ENCODE measurements around the gene APBA2.

APBA2 gene

GRCh38 chr15:29045717-29046116 lies 159.9 kb downstream of the APBA2 start:
- no peak overlapping the region for H3K4me3 ChIP-seq (ENCODE audit: low read length, poor library complexity, severe bottlenecking)
- no peak overlapping the region for H2AFZ ChIP-seq (ENCODE audit: low read length)
- TF ChIP-seq CTCF (conservative IDR thresholded peaks at IDR 0.05; ENCODE audit: low read length) (no peak), EZH2phosphoT487 (IDR thresholded peaks at IDR 0.05; ENCODE audit: borderline replicate concordance) (no peak)
- no peak overlapping the region for H3K4me2 ChIP-seq (ENCODE audit: low read depth, low read length, poor library complexity, severe bottlenecking)
- no peaks in the 10 kb centered on the region for H3K9me2 ChIP-seq (replicated peaks; ENCODE audit: low read depth, low read length)
- H3K27me3 ChIP-seq (ENCODE audit: insufficient read depth, low read length, poor library complexity, severe bottlenecking), result no peaks in the 10 kb centered on the region
- H3K9ac ChIP-seq (ENCODE audit: low read depth, low read length, poor library complexity, severe bottlenecking), result no peak overlapping the region
- H3K9me3 ChIP-seq (ENCODE audit: insufficient read depth, low read depth, low read length), result no peaks in the 10 kb centered on the region
- H3K4me1 ChIP-seq (ENCODE audit: insufficient read depth, low read length, poor library complexity, severe bottlenecking), result peaks cover 5% of the 10 kb centered on the region
- H3K36me3 ChIP-seq (ENCODE audit: insufficient read depth, low read length), result no peaks in the 10 kb centered on the region; the same call in 1 of the 2 replicates
- peaks cover 13% of the 10 kb centered on the region for H4K20me1 ChIP-seq (ENCODE audit: insufficient read depth, low read length, poor library complexity, severe bottlenecking)
- H3F3A ChIP-seq (ENCODE audit: low read depth), result no peaks in the 10 kb centered on the region
- H3K79me2 ChIP-seq (ENCODE audit: insufficient read depth, low read length), result peaks cover 46% of the 10 kb centered on the region; the same call in 1 of the 2 replicates

GRCh38 chr15:29046281-29046810 lies 160.6 kb downstream of the APBA2 start:
- Histone ChIP-seq H3K9me3 (ENCODE audit: insufficient read depth, low read depth, low read length) (no peaks in the 10 kb centered on the region), H3K36me3 (ENCODE audit: insufficient read depth, low read length) (no peaks in the 10 kb centered on the region; the same call in 1 of the 2 replicates), H3K9ac (ENCODE audit: low read depth, low read length, poor library complexity, severe bottlenecking) (no peak overlapping the region), H3K4me3 (ENCODE audit: low read length, poor library complexity, severe bottlenecking) (no peak overlapping the region), H3K4me1 (ENCODE audit: insufficient read depth, low read length, poor library complexity, severe bottlenecking) (peaks cover 9% of the 10 kb centered on the region), H3K79me2 (ENCODE audit: insufficient read depth, low read length) (peaks cover 46% of the 10 kb centered on the region; the same call in 1 of the 2 replicates), H3K9me2 (replicated peaks; ENCODE audit: low read depth, low read length) (no peaks in the 10 kb centered on the region), H3K27me3 (ENCODE audit: insufficient read depth, low read length, poor library complexity, severe bottlenecking) (no peaks in the 10 kb centered on the region), H3F3A (ENCODE audit: low read depth) (no peaks in the 10 kb centered on the region), H2AFZ (ENCODE audit: low read length) (no peak overlapping the region), H3K4me2 (ENCODE audit: low read depth, low read length, poor library complexity, severe bottlenecking) (no peak overlapping the region), H4K20me1 (ENCODE audit: insufficient read depth, low read length, poor library complexity, severe bottlenecking) (peaks cover 15% of the 10 kb centered on the region)
- TF ChIP-seq EZH2phosphoT487 (IDR thresholded peaks at IDR 0.05; ENCODE audit: borderline replicate concordance) (no peak), CTCF (conservative IDR thresholded peaks at IDR 0.05; ENCODE audit: low read length) (no peak)

GRCh38 chr15:29046977-29047376 lies 161.2 kb downstream of the APBA2 start:
- TF ChIP-seq EZH2phosphoT487 (IDR thresholded peaks at IDR 0.05; ENCODE audit: borderline replicate concordance) (no peak), CTCF (conservative IDR thresholded peaks at IDR 0.05; ENCODE audit: low read length) (no peak)
- Histone ChIP-seq H3K9me3 (ENCODE audit: insufficient read depth, low read depth, low read length) (no peaks in the 10 kb centered on the region), H3K4me1 (ENCODE audit: insufficient read depth, low read length, poor library complexity, severe bottlenecking) (peaks cover 15% of the 10 kb centered on the region), H3K9ac (ENCODE audit: low read depth, low read length, poor library complexity, severe bottlenecking) (no peak overlapping the region), H3F3A (ENCODE audit: low read depth) (no peaks in the 10 kb centered on the region), H3K27me3 (ENCODE audit: insufficient read depth, low read length, poor library complexity, severe bottlenecking) (no peaks in the 10 kb centered on the region), H3K4me3 (ENCODE audit: low read length, poor library complexity, severe bottlenecking) (no peak overlapping the region), H2AFZ (ENCODE audit: low read length) (no peak overlapping the region), H3K4me2 (ENCODE audit: low read depth, low read length, poor library complexity, severe bottlenecking) (no peak overlapping the region), H3K36me3 (ENCODE audit: insufficient read depth, low read length) (no peaks in the 10 kb centered on the region; the same call in 1 of the 2 replicates), H3K79me2 (ENCODE audit: insufficient read depth, low read length) (peaks cover 47% of the 10 kb centered on the region; the same call in 1 of the 2 replicates), H3K9me2 (replicated peaks; ENCODE audit: low read depth, low read length) (no peaks in the 10 kb centered on the region), H4K20me1 (ENCODE audit: insufficient read depth, low read length, poor library complexity, severe bottlenecking) (peaks cover 21% of the 10 kb centered on the region)
